GM12878 (cell line): ENCODE measurements around the gene CAMTA1. TPM values are rescaled to one million over a fixed set of nuclear protein-coding genes. Genes with fewer than 3 reads are reported as not detected.

Source experiments
- ATAC-seq: fragments of 200-7000 bp; cut with Tn5 transposase; 3 replicates; pipeline ENCODE4 v1.9.1; 2020; ENCODE audit warnings: mild to moderate bottlenecking, moderate library complexity
- BruUV-seq: library from RNA; stranded (reverse); fragments of 400-500 nt; replicated peaks from 2 replicates; lab custom pipeline; 2021; lab: Mats Ljungman, UMichigan
- CTCF ChIA-PET: fragments of 300-600 bp; sonication (Branson Sonifier 250); formaldehyde crosslinking; extraction: SDS; loops from one replicate; lab custom pipeline; 2021; ENCODE audit warnings: inconsistent platforms; lab: Yijun Ruan, JAX
- POLR2A ChIA-PET: fragments of 350-600 bp; formaldehyde crosslinking; extraction: SDS; loops from one replicate; lab custom pipeline; 2021; ENCODE audit warnings: inconsistent platforms; lab: Charles Lee
- RAD21 ChIA-PET: fragments of 300-600 bp; sonication (Branson Sonifier 250); formaldehyde crosslinking; loops from one replicate; lab custom pipeline; 2023; ENCODE audit warnings: antibody characterized with exemption; ENCODE audit not compliant: unreplicated experiment; lab: Charles Lee
- SMC1A ChIA-PET: fragments of 300-600 bp; sonication (Branson Sonifier 250); formaldehyde crosslinking; loops from one replicate; lab custom pipeline; 2023; ENCODE audit not compliant: unreplicated experiment, uncharacterized antibody; lab: Charles Lee
- DNase-seq: peaks from one replicate; pipeline ENCODE4 v3.0.0-alpha.2; 2011; ENCODE audit warnings: low read depth, low spot score
- FAIRE-seq: peaks from 3 replicates; lab custom pipeline; 2011; peaks lifted over from hg19 to GRCh38; lab: Jason Lieb, UNC
- H2AFZ ChIP-seq: 2 replicates; pipeline ENCODE4 v1.6.0; 2011; ENCODE audit warnings: low read depth, low read length, control low read depth; ENCODE audit not compliant: control insufficient read depth
- H3K27ac ChIP-seq: 2 replicates; pipeline ENCODE4 v1.5.1; 2011; ENCODE audit warnings: control low read depth; ENCODE audit not compliant: control insufficient read depth, insufficient read depth
- H3K27me3 ChIP-seq, 2 experiments: replicated peaks in 1 of 2; 2 replicates each; pipeline versions ENCODE4 v1.6.0 to v1.6.1; 2011; ENCODE audit warnings: low read length in 1 of 2; ENCODE audit not compliant: control insufficient read depth in 2 of 2, insufficient read depth in 2 of 2
- H3K36me3 ChIP-seq, 2 experiments: 2 replicates each; pipeline ENCODE4 v1.5.1; 2011; ENCODE audit warnings: low read length in 1 of 2; ENCODE audit not compliant: control insufficient read depth in 2 of 2, insufficient read depth in 2 of 2
- H3K4me1 ChIP-seq: 2 replicates; pipeline ENCODE4 v1.6.1; 2011; ENCODE audit warnings: mild to moderate bottlenecking, low read length, moderate library complexity, mixed read lengths; ENCODE audit not compliant: control insufficient read depth, insufficient read depth
- H3K4me2 ChIP-seq: 2 replicates; pipeline ENCODE4 v1.6.0; 2011; ENCODE audit warnings: control low read depth; ENCODE audit not compliant: control insufficient read depth, insufficient read depth
- H3K4me3 ChIP-seq: fragments of 200-600 bp; sonication (generic); 2 replicates; pipeline ENCODE4 v1.5.1; 2016
- H3K79me2 ChIP-seq: 2 replicates; pipeline ENCODE4 v1.6.0; 2011; ENCODE audit warnings: low read length; ENCODE audit not compliant: control insufficient read depth, insufficient read depth
- H3K9ac ChIP-seq: 2 replicates; pipeline ENCODE4 v1.8.0; 2011; ENCODE audit warnings: low read length, control low read depth, mixed read lengths; ENCODE audit not compliant: control insufficient read depth, insufficient read depth
- H3K9me3 ChIP-seq: replicated peaks from 3 replicates; pipeline ENCODE4 v1.5.1; 2011; ENCODE audit warnings: mild to moderate bottlenecking, low read length; ENCODE audit not compliant: control insufficient read depth, insufficient read depth
- H4K20me1 ChIP-seq: 2 replicates; pipeline ENCODE4 v1.6.0; 2011; ENCODE audit not compliant: control insufficient read depth, insufficient read depth
- CBX5 ChIP-seq: sonication (generic); IDR thresholded peaks from 2 replicates; pipeline ENCODE4 v1.6.1; 2016; ENCODE audit warnings: low read depth, moderate library complexity, mild to moderate bottlenecking, inconsistent platforms
- GATAD2B ChIP-seq: fragments of 450-650 bp; conservative IDR thresholded peaks from 2 replicates; pipeline ENCODE4 v1.6.1; 2017; ENCODE audit warnings: low read depth, mild to moderate bottlenecking, moderate library complexity
- IKZF1 ChIP-seq: fragments of 450-650 bp; conservative IDR thresholded peaks from 2 replicates; pipeline ENCODE4 v1.6.1; 2017; ENCODE audit warnings: antibody characterized with exemption, mild to moderate bottlenecking
- MTA2 ChIP-seq: fragments of 450-650 bp; IDR thresholded peaks from 2 replicates; pipeline ENCODE4 v1.6.1; 2016; ENCODE audit warnings: low read depth, mild to moderate bottlenecking, moderate library complexity
- MXI1 ChIP-seq: fragments of 150-350 bp; IDR thresholded peaks from 2 replicates; pipeline ENCODE4 v1.6.1; 2011; ENCODE audit warnings: low read depth, mild to moderate bottlenecking, inconsistent platforms, low read length, improper control_type of control experiment
- MYC ChIP-seq: IDR thresholded peaks from 2 replicates; pipeline ENCODE4 v1.6.1; 2011; ENCODE audit warnings: mild to moderate bottlenecking, low read length, moderate library complexity, inconsistent platforms; ENCODE audit not compliant: insufficient read depth, insufficient replicate concordance, insufficient read length, severe bottlenecking
- NFIC ChIP-seq: IDR thresholded peaks from 2 replicates; pipeline ENCODE4 v1.6.1; 2012; ENCODE audit warnings: low read depth, mild to moderate bottlenecking, inconsistent platforms, low read length, moderate library complexity
- SRF ChIP-seq, 2 experiments: IDR thresholded peaks; 2 replicates each; pipeline ENCODE4 v1.6.1; 2011; ENCODE audit warnings: low read depth in 2 of 2, low read length in 2 of 2, mild to moderate bottlenecking in 1 of 2, moderate library complexity in 1 of 2
- STAT3 ChIP-seq: IDR thresholded peaks from 2 replicates; pipeline ENCODE4 v1.6.1; 2011; ENCODE audit warnings: low read depth, low read length, improper control_type of control experiment
- WGBS: methylation state at CpG from one replicate; pipeline ENCODE4 v1.1.6; 2016; ENCODE audit warnings: low lambda C conversion rate; ENCODE audit not compliant: insufficient replicate concordance, insufficient coverage; ENCODE audit errors: missing lambda C conversion rate; 5-methylcytosine and 5-hydroxymethylcytosine counted together
- in situ Hi-C: fragments of 300-500 bp; cut with MboI; formaldehyde crosslinking; loops from 9 replicates; pipeline ENCODE4 v1.14.3; 2018; ENCODE audit warnings: mixed read lengths
- intact Hi-C: fragments of 100-400 bp; cut with micrococcal nuclease; formaldehyde crosslinking; loops from one replicate; pipeline ENCODE4 v1.14.2; 2022; ENCODE audit not compliant: unreplicated experiment
- polyA plus RNA-seq, 11 experiments: library from polyadenylated mRNA; depleted of rRNA in 4 of 11; unstranded in 6 of 11; stranded (reverse) in 5 of 11; fragments of >200 nt; fragmentation: Nextera tagmentation in 4 of 11; fragmentation: Illumina TruSeq in 1 of 11; extraction: Ambion mirVana in 4 of 11; extraction: Trizol in 1 of 11; gene quantifications; 1 replicate in 1 of 11; 2 replicates in 10 of 11; pipeline versions ENCODE4 v1.2.1 to v1.2.3, GENCODE V29; 2011 to 2016; ENCODE audit warnings: inconsistent platforms in 2 of 11, missing spikeins in 2 of 11, low read depth in 1 of 11
- total RNA-seq, 4 experiments: library from RNA; depleted of rRNA in 3 of 4; stranded (reverse); fragments of >200 nt in 3 of 4; fragmentation: Illumina TruSeq in 1 of 4; extraction: Trizol in 1 of 4; gene quantifications; 2 replicates each; pipeline versions ENCODE4 v1.2.1 to v1.2.3, GENCODE V29; 2013 to 2021
- TF ChIP-seq, protein P1 (sequence below): fragments of 450-650 bp; IDR thresholded peaks from 2 replicates; pipeline ENCODE4 v1.6.1; 2018; ENCODE audit warnings: borderline replicate concordance, mild to moderate bottlenecking; ENCODE audit not compliant: partially characterized antibody
- TF ChIP-seq, protein P2 (sequence below): fragments of 450-650 bp; formaldehyde crosslinking; IDR thresholded peaks from 2 replicates; pipeline ENCODE4 v1.5.0; 2022; ENCODE audit warnings: mild to moderate bottlenecking, missing genetic modification characterization
- TF ChIP-seq, protein P3 (sequence below): fragments of 450-650 bp; IDR thresholded peaks from 2 replicates; pipeline ENCODE4 v1.6.1; 2016; ENCODE audit warnings: mild to moderate bottlenecking, moderate library complexity, borderline replicate concordance

The CAMTA1 gene
- total and polyA plus RNA-seq, 10 of the 15 experiments (the other 5 are each of a cell fraction or from before 2014, with no cell fraction given), result 37.7 to 148 (median 76.4) TPM

DNA sequence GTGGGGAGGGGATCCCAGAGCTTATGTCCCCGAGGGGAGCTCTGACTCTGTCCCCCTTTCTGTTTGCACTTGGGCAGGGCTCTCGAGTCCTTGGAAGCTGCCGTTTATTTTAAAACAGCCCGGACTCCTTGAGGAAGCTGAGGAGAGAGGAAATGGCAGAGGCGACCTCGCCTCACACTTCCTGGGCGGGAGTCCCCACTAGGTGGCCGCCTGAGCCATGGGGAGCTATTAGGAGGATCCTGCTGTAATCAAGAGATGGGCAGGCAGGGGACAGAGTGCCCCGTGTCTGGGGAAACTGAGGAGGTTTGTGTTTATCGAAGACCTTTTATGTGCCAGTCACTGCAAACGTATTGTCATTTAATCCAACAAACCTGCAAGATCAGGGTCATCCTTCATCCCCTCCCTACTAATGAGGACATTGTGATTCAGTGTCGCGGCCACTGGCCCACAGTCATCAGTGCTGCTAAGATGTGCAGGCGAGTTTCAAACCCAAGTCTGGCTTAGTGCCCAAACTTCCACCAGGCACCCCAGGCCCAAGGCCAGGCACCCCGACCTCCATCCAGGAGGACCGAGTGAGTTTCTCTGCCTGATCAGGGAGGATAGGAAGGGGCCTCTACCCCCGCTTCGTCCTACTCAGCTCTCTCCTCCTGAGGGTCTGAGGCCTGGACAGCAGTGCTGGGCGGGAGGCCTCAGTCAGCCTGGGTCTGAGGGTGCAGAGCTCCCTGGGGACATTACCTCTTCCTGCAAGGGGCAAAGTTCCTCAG lies 669.0 kb downstream of the CAMTA1 start:
- DNase-seq, result no peak
- H4K20me1 ChIP-seq, result no peaks in the 10 kb centered on the region; the same call in 1 of the 2 replicates
- H3K36me3 ChIP-seq, result no peaks in the 10 kb centered on the region
- in situ Hi-C loops, result no loop called here
- BruUV-seq, result no TSS peak
- H3K9ac ChIP-seq, result no peak overlapping the region
- H3K27ac ChIP-seq, result no peak overlapping the region
- WGBS, result 12% methylated on average over 19 of the region's 19 CpGs
- CTCF ChIA-PET, result interaction anchor here (0.8 kb wide), 1 partner anchor 11 kb away, joined by 3 read pairs; no protein-coding TSS in a partner anchor
- H3K4me1 ChIP-seq, result no peaks in the 10 kb centered on the region
- H2AFZ ChIP-seq, result no peak overlapping the region
- peak; percentile 37; the same call in 1 of the 3 replicates for ATAC-seq
- POLR2A ChIA-PET, result no interaction called here
- intact Hi-C loops, result no loop called here
- no peak for FAIRE-seq
- RAD21 ChIA-PET, result no interaction called here
- no peak overlapping the region for H3K4me2 ChIP-seq
- SMC1A ChIA-PET, result no interaction called here
- no peaks in the 10 kb centered on the region for H3K79me2 ChIP-seq
- no peaks in the 10 kb centered on the region for H3K9me3 ChIP-seq
- no peak overlapping the region for H3K4me3 ChIP-seq
- peaks cover 0 to 3% of the 10 kb centered on the region in 2 experiments; a peak in 3 of 4 replicates for H3K27me3 ChIP-seq
- TF ChIP-seq, protein P1, sequence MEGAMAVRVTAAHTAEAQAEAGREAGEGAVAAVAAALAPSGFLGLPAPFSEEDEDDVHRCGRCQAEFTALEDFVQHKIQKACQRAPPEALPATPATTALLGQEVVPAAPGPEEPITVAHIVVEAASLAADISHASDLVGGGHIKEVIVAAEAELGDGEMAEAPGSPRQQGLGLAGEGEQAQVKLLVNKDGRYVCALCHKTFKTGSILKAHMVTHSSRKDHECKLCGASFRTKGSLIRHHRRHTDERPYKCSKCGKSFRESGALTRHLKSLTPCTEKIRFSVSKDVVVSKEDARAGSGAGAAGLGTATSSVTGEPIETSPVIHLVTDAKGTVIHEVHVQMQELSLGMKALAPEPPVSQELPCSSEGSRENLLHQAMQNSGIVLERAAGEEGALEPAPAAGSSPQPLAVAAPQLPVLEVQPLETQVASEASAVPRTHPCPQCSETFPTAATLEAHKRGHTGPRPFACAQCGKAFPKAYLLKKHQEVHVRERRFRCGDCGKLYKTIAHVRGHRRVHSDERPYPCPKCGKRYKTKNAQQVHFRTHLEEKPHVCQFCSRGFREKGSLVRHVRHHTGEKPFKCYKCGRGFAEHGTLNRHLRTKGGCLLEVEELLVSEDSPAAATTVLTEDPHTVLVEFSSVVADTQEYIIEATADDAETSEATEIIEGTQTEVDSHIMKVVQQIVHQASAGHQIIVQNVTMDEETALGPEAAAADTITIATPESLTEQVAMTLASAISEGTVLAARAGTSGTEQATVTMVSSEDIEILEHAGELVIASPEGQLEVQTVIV, result no peak
- no peak for TF ChIP-seq SRF (IDR thresholded peaks at IDR 0.05; ENCODE audit: low read depth in 2 of 2, low read length in 2 of 2)
- no peak for TF ChIP-seq GATAD2B
- no peak for TF ChIP-seq STAT3
- TF ChIP-seq CBX5, result no peak
- TF ChIP-seq, protein P2, sequence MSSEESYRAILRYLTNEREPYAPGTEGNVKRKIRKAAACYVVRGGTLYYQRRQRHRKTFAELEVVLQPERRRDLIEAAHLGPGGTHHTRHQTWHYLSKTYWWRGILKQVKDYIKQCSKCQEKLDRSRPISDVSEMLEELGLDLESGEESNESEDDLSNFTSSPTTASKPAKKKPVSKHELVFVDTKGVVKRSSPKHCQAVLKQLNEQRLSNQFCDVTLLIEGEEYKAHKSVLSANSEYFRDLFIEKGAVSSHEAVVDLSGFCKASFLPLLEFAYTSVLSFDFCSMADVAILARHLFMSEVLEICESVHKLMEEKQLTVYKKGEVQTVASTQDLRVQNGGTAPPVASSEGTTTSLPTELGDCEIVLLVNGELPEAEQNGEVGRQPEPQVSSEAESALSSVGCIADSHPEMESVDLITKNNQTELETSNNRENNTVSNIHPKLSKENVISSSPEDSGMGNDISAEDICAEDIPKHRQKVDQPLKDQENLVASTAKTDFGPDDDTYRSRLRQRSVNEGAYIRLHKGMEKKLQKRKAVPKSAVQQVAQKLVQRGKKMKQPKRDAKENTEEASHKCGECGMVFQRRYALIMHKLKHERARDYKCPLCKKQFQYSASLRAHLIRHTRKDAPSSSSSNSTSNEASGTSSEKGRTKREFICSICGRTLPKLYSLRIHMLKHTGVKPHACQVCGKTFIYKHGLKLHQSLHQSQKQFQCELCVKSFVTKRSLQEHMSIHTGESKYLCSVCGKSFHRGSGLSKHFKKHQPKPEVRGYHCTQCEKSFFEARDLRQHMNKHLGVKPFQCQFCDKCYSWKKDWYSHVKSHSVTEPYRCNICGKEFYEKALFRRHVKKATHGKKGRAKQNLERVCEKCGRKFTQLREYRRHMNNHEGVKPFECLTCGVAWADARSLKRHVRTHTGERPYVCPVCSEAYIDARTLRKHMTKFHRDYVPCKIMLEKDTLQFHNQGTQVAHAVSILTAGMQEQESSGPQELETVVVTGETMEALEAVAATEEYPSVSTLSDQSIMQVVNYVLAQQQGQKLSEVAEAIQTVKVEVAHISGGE (CRISPR knock-in tag), result no peak
- no peak for TF ChIP-seq MYC
- TF ChIP-seq, protein P3, sequence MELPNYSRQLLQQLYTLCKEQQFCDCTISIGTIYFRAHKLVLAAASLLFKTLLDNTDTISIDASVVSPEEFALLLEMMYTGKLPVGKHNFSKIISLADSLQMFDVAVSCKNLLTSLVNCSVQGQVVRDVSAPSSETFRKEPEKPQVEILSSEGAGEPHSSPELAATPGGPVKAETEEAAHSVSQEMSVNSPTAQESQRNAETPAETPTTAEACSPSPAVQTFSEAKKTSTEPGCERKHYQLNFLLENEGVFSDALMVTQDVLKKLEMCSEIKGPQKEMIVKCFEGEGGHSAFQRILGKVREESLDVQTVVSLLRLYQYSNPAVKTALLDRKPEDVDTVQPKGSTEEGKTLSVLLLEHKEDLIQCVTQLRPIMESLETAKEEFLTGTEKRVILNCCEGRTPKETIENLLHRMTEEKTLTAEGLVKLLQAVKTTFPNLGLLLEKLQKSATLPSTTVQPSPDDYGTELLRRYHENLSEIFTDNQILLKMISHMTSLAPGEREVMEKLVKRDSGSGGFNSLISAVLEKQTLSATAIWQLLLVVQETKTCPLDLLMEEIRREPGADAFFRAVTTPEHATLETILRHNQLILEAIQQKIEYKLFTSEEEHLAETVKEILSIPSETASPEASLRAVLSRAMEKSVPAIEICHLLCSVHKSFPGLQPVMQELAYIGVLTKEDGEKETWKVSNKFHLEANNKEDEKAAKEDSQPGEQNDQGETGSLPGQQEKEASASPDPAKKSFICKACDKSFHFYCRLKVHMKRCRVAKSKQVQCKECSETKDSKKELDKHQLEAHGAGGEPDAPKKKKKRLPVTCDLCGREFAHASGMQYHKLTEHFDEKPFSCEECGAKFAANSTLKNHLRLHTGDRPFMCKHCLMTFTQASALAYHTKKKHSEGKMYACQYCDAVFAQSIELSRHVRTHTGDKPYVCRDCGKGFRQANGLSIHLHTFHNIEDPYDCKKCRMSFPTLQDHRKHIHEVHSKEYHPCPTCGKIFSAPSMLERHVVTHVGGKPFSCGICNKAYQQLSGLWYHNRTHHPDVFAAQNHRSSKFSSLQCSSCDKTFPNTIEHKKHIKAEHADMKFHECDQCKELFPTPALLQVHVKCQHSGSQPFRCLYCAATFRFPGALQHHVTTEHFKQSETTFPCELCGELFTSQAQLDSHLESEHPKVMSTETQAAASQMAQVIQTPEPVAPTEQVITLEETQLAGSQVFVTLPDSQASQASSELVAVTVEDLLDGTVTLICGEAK, result no peak
- no peak for TF ChIP-seq MXI1
- no peak for TF ChIP-seq MTA2
- no peak for TF ChIP-seq IKZF1
- no peak for TF ChIP-seq NFIC
